ENCODE data around the gene ETV6. TPM values are rescaled to one million over a fixed set of nuclear protein-coding genes. Genes with fewer than 3 reads are reported as not detected.

Gene ETV6
- polyA plus RNA-seq, 5 donors: 14.3 to 17.6 (median 15.4) TPM

GRCh38 chr12:11798856-11799501, 149.5 kb downstream of the ETV6 start:
- DNase-seq: no peak

GRCh38 chr12:11799502-11799873, 150.0 kb downstream of the ETV6 start:
- DNase-seq: no peak

- no peak for DNase-seq
These were observed 152.2 kb downstream of the ETV6 start for GRCh38 chr12:11801643-11802042.

GRCh38 chr12:11804130-11804529, 154.7 kb downstream of the ETV6 start:
- no peak for DNase-seq

- no peak for DNase-seq
These were observed 155.6 kb downstream of the ETV6 start for GRCh38 chr12:11805043-11805442.

GRCh38 chr12:11805680-11806079, 156.2 kb downstream of the ETV6 start:
- no peak for DNase-seq

- no peak for DNase-seq
These were observed 158.0 kb downstream of the ETV6 start for GRCh38 chr12:11807458-11807857.

- no peak for DNase-seq
These were observed 159.5 kb downstream of the ETV6 start for GRCh38 chr12:11808931-11809330.

GRCh38 chr12:11810206-11810545, 160.7 kb downstream of the ETV6 start:
- no peak for DNase-seq

- no peak for DNase-seq
These were observed 161.5 kb downstream of the ETV6 start for GRCh38 chr12:11811008-11811407.

GRCh38 chr12:11812241-11812585, 162.7 kb downstream of the ETV6 start:
- no peak for DNase-seq

- no peak for DNase-seq
These were observed 163.3 kb downstream of the ETV6 start for GRCh38 chr12:11812586-11813437.

- no peak for DNase-seq
These were observed 164.0 kb downstream of the ETV6 start for GRCh38 chr12:11813438-11813813.

- no peak for DNase-seq
These were observed 164.9 kb downstream of the ETV6 start for GRCh38 chr12:11814374-11814773.

- DNase-seq: no peak
These were observed 165.9 kb downstream of the ETV6 start for GRCh38 chr12:11815397-11815796.

- DNase-seq: no peak
These were observed 170.2 kb downstream of the ETV6 start for GRCh38 chr12:11819643-11820042.

GRCh38 chr12:11820476-11820875, 171.0 kb downstream of the ETV6 start:
- DNase-seq: no peak

GRCh38 chr12:11821386-11822080, 172.1 kb downstream of the ETV6 start:
- DNase-seq: no peak

GRCh38 chr12:11822081-11822834, 172.8 kb downstream of the ETV6 start:
- no peak for DNase-seq

GRCh38 chr12:11823043-11823442, 173.6 kb downstream of the ETV6 start:
- DNase-seq: no peak

- DNase-seq: no peak
These were observed 174.1 kb downstream of the ETV6 start for GRCh38 chr12:11823593-11823992.

GRCh38 chr12:11824069-11824468, 174.6 kb downstream of the ETV6 start:
- DNase-seq: no peak
